Panc1 (cell line): ENCODE data around the gene SELENOP. TPM values are rescaled to one million over a fixed set of nuclear protein-coding genes. Genes with fewer than 3 reads are reported as not detected.
A peak's percentile ranks its signal among the peaks of the same experiment; 100 is the strongest.

Source experiments
- ATAC-seq: fragments of 200-7000 bp; cut with Tn5 transposase; 2 replicates; pipeline ENCODE4 v1.9.1; 2020; ENCODE audit warnings: mild to moderate bottlenecking, moderate library complexity
- BruUV-seq: library from RNA; stranded (reverse); fragments of 400-500 nt; replicated peaks from 2 replicates; lab custom pipeline; 2021; lab: Mats Ljungman, UMichigan
- CTCF ChIA-PET: fragments of 300-600 bp; sonication (Branson Sonifier 250); formaldehyde crosslinking; loops from one replicate; lab custom pipeline; 2022; ENCODE audit warnings: antibody characterized with exemption; lab: Charles Lee
- POLR2A ChIA-PET: fragments of 300-600 bp; sonication (Branson Sonifier 250); formaldehyde crosslinking; loops from one replicate; lab custom pipeline; 2022; ENCODE audit warnings: antibody characterized with exemption; lab: Charles Lee
- DNase-seq: peaks from one replicate; pipeline ENCODE4 v3.0.0-alpha.2; 2010; ENCODE audit warnings: low read depth, low spot score
- H3K27ac ChIP-seq: 2 replicates; pipeline ENCODE4 v1.5.1; 2011; ENCODE audit warnings: mild to moderate bottlenecking, low read length, inconsistent platforms
- H3K27me3 ChIP-seq: fragments of 200-500 bp; sonication (Bioruptor generic); 2 replicates; pipeline ENCODE4 v1.6.0; 2014; ENCODE audit warnings: low read length, inconsistent platforms; ENCODE audit not compliant: control insufficient read depth, insufficient read depth
- H3K36me3 ChIP-seq: fragments of 200-500 bp; sonication (Bioruptor generic); 2 replicates; pipeline ENCODE4 v1.5.1; 2014; ENCODE audit warnings: inconsistent platforms, mild to moderate bottlenecking, low read length, moderate library complexity; ENCODE audit not compliant: control insufficient read depth, insufficient read depth
- H3K4me1 ChIP-seq: 2 replicates; pipeline ENCODE4 v1.5.1; 2011; ENCODE audit warnings: inconsistent platforms, mild to moderate bottlenecking, low read length, moderate library complexity; ENCODE audit not compliant: control insufficient read depth, insufficient read depth
- H3K4me3 ChIP-seq, 2 experiments: 2 replicates each; pipeline ENCODE4 v1.5.1; 2011 to 2012; ENCODE audit warnings: low read depth in 2 of 2, low read length in 2 of 2, mild to moderate bottlenecking in 2 of 2, inconsistent platforms in 1 of 2, moderate library complexity in 1 of 2
- H3K9me3 ChIP-seq: fragments of 200-500 bp; sonication (Bioruptor generic); 2 replicates; pipeline ENCODE4 v1.5.1; 2014; ENCODE audit warnings: low read depth, mild to moderate bottlenecking, inconsistent platforms, low read length, moderate library complexity; ENCODE audit not compliant: control insufficient read depth, insufficient read depth
- POLR2AphosphoS5 ChIP-seq: IDR thresholded peaks from 2 replicates; pipeline ENCODE4 v1.6.1; 2012; ENCODE audit warnings: mild to moderate bottlenecking, low read depth, low read length, moderate library complexity
- SIN3A ChIP-seq: IDR thresholded peaks from 2 replicates; pipeline ENCODE4 v1.6.1; 2012; ENCODE audit warnings: low read depth, mild to moderate bottlenecking, low read length, moderate library complexity, borderline replicate concordance; ENCODE audit not compliant: insufficient read depth
- TCF7L2 ChIP-seq: IDR thresholded peaks from 2 replicates; pipeline ENCODE4 v1.6.1; 2011; ENCODE audit warnings: mild to moderate bottlenecking, low read depth, low read length, inconsistent platforms
- in situ Hi-C: cut with HindIII; loops from 2 replicates; pipeline ENCODE4 v1.10.0; 2016; ENCODE audit warnings: low sequenced_read_pairs, low pct_unique_long_range_greater_than_20kb
- intact Hi-C: fragments of 100-400 bp; cut with micrococcal nuclease; formaldehyde crosslinking; loops from one replicate; pipeline ENCODE4 v1.10.0; 2022; ENCODE audit not compliant: unreplicated experiment
- total RNA-seq: library from RNA; stranded (reverse); gene quantifications from one replicate; pipeline ENCODE4 v1.2.1, GENCODE V29; 2021; ENCODE audit not compliant: unreplicated experiment
- TF ChIP-seq, protein P1 (sequence below), 2 experiments: IDR thresholded peaks; 2 replicates each; pipeline ENCODE4 v1.6.1; 2011 to 2012; ENCODE audit warnings: low read depth in 2 of 2, control low read depth in 1 of 2, low read length in 1 of 2, mild to moderate bottlenecking in 1 of 2, moderate library complexity in 1 of 2; ENCODE audit not compliant: insufficient read depth in 1 of 2
- TF ChIP-seq, protein P2 (sequence below): fragments of 450-650 bp; IDR thresholded peaks from 2 replicates; pipeline ENCODE4 v1.5.1; 2017; ENCODE audit warnings: mild to moderate bottlenecking

SELENOP gene
- total RNA-seq, 1 experiment from 2014 or later: 1.6 TPM

DNA sequence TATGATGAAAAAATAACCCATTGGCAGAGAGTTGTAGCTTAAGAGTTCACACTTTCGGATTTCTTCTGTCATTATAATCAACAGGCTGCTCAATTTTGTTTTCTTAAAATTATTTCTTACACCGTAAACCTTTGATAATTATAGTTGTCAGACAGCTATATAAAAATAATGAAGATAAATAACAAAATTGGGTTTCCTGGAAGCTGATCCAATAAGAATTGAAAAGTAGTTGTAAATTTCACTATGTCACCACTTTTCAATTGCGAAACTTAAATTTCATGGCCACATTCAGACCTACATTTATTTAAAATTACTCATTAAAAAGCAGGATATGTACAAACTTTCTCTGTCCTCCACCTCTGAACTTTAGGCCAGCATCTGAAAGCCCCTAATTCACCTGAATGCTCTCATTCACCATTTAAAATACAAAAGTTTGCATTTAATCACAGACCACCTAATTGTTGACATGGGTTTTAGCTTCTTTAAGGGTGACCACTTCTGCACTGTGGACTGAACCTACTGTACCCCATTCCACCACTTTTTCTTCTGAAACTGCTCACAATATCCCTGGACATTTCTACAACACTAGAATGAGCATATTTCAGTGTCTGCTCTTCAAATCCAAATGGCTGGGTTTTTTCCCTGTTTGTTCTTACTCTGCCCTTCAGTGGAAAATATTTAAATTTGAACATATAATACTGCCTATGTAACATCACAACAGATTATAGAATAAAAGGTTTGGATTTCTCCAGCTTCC lies 680 bp downstream of the SELENOP start:
- Histone ChIP-seq H3K27ac (no peak overlapping the region), H3K36me3 (no peaks in the 10 kb centered on the region), H3K4me1 (0 out of 2 replicates have a peak, but pooled peaks cover 7% of the 10 kb centered on the region), H3K4me3 (no peak overlapping the region), H3K27me3 (no peaks in the 10 kb centered on the region), H3K9me3 (no peaks in the 10 kb centered on the region)
- no peak for ATAC-seq
- POLR2A ChIA-PET: no interaction called here
- TF ChIP-seq POLR2AphosphoS5 (no peak), TCF7L2 (no peak), SIN3A (no peak)
- TF ChIP-seq, protein P1, sequence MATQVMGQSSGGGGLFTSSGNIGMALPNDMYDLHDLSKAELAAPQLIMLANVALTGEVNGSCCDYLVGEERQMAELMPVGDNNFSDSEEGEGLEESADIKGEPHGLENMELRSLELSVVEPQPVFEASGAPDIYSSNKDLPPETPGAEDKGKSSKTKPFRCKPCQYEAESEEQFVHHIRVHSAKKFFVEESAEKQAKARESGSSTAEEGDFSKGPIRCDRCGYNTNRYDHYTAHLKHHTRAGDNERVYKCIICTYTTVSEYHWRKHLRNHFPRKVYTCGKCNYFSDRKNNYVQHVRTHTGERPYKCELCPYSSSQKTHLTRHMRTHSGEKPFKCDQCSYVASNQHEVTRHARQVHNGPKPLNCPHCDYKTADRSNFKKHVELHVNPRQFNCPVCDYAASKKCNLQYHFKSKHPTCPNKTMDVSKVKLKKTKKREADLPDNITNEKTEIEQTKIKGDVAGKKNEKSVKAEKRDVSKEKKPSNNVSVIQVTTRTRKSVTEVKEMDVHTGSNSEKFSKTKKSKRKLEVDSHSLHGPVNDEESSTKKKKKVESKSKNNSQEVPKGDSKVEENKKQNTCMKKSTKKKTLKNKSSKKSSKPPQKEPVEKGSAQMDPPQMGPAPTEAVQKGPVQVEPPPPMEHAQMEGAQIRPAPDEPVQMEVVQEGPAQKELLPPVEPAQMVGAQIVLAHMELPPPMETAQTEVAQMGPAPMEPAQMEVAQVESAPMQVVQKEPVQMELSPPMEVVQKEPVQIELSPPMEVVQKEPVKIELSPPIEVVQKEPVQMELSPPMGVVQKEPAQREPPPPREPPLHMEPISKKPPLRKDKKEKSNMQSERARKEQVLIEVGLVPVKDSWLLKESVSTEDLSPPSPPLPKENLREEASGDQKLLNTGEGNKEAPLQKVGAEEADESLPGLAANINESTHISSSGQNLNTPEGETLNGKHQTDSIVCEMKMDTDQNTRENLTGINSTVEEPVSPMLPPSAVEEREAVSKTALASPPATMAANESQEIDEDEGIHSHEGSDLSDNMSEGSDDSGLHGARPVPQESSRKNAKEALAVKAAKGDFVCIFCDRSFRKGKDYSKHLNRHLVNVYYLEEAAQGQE (IDR thresholded peaks at IDR 0.05; ENCODE audit: insufficient read depth in 1 of 2, low read depth in 2 of 2, low read length in 1 of 2): no peak
- TF ChIP-seq, protein P2, sequence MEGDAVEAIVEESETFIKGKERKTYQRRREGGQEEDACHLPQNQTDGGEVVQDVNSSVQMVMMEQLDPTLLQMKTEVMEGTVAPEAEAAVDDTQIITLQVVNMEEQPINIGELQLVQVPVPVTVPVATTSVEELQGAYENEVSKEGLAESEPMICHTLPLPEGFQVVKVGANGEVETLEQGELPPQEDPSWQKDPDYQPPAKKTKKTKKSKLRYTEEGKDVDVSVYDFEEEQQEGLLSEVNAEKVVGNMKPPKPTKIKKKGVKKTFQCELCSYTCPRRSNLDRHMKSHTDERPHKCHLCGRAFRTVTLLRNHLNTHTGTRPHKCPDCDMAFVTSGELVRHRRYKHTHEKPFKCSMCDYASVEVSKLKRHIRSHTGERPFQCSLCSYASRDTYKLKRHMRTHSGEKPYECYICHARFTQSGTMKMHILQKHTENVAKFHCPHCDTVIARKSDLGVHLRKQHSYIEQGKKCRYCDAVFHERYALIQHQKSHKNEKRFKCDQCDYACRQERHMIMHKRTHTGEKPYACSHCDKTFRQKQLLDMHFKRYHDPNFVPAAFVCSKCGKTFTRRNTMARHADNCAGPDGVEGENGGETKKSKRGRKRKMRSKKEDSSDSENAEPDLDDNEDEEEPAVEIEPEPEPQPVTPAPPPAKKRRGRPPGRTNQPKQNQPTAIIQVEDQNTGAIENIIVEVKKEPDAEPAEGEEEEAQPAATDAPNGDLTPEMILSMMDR: no peak
- BruUV-seq: TSS peak; percentile 83
- in situ Hi-C loops (no loop called here), intact Hi-C loops (no loop called here)
- no peak for DNase-seq
- CTCF ChIA-PET: no interaction called here

DNA sequence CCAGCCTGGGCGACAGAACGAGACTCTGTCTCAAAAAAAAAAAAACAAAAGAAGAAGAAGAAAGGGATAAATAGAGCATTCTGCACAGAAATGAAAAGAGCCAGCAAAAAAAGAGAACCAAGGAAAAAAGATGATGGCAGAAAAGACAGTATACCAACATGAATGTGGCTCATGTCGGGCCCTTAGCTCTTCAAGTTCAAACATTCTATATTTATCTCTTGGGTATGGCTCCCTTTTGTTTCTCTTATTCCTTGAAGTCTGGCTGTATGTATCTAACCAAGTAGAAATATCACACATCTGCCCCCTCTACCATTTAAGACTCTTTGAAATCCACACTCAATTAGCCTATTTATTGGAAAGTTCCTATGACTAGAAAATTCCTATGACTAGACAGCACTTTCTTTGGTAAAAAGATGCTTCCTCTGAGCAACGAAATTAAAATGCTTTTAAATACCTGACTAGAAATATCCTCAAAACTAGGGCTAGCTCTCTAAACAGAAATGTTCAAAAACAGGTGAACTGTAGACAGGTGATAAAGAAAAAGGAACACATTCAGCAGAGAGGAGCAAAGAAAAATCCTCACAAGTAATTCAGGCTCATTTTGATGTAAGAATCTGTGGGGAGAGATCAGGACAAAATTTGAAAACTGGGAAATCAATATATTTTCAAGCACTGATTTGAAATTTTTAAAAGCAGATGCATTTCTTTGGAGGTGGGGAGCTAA lies 2.6 kb downstream of the SELENOP start:
- ChIA-PET POLR2A (no interaction called here), CTCF (interaction anchor here (0.7 kb wide), 1 partner anchor 86 kb away, joined by 4 read pairs; no protein-coding TSS in a partner anchor)
- H3K9me3 ChIP-seq: no peaks in the 10 kb centered on the region
- in situ Hi-C loops (no loop called here), intact Hi-C loops (no loop called here)
- H3K36me3 ChIP-seq: no peaks in the 10 kb centered on the region
- TF ChIP-seq, protein P1 (IDR thresholded peaks at IDR 0.05; ENCODE audit: insufficient read depth in 1 of 2, low read depth in 2 of 2, low read length in 1 of 2): no peak
- no peak for TF ChIP-seq POLR2AphosphoS5
- TF ChIP-seq TCF7L2: no peak
- TF ChIP-seq, protein P2: no peak
- TF ChIP-seq SIN3A: no peak
- no peak for ATAC-seq
- DNase-seq: no peak
- H3K4me1 ChIP-seq: 0 out of 2 replicates have a peak, but pooled peaks cover 7% of the 10 kb centered on the region
- H3K4me3 ChIP-seq: no peak overlapping the region
- no TSS peak for BruUV-seq
- H3K27ac ChIP-seq: no peak overlapping the region
- no peaks in the 10 kb centered on the region for H3K27me3 ChIP-seq
